IMR-90 (cell line): ENCODE data around the gene RAD51. TPM values are rescaled to one million over a fixed set of nuclear protein-coding genes. Genes with fewer than 3 reads are reported as not detected.

Experiments
- ATAC-seq: fragments of 200-7000 bp; cut with Tn5 transposase; 2 replicates; pipeline ENCODE4 v1.9.1; 2020; ENCODE audit warnings: low read depth, mild to moderate bottlenecking, moderate library complexity
- BruUV-seq: library from RNA; stranded (reverse); fragments of 400-500 nt; replicated peaks from 2 replicates; lab custom pipeline; 2021; lab: Mats Ljungman, UMichigan
- CTCF ChIA-PET: fragments of 300-600 bp; formaldehyde crosslinking; extraction: SDS; loops from one replicate; lab custom pipeline; 2021; ENCODE audit warnings: antibody characterized with exemption; lab: Yijun Ruan, JAX
- POLR2A ChIA-PET: fragments of 300-600 bp; sonication (Branson Sonifier 250); formaldehyde crosslinking; loops from one replicate; lab custom pipeline; 2022; ENCODE audit warnings: antibody characterized with exemption; ENCODE audit not compliant: unreplicated experiment; lab: Charles Lee
- DNase-seq: peaks from one replicate; pipeline ENCODE4 v3.0.0; 2013
- H2AFZ ChIP-seq: replicated peaks from 2 replicates; pipeline ENCODE3; 2013; ENCODE audit warnings: low read length, mild to moderate bottlenecking; ENCODE audit not compliant: poor library complexity
- H2AK5ac ChIP-seq: 2 replicates; pipeline ENCODE4 v1.6.1; 2013; ENCODE audit warnings: low read depth, low read length, inconsistent platforms
- H2AK9ac ChIP-seq: replicated peaks from 2 replicates; pipeline ENCODE3; 2013; ENCODE audit warnings: mild to moderate bottlenecking, low read depth, low read length, moderate library complexity; ENCODE audit not compliant: poor library complexity
- H2BK120ac ChIP-seq: 2 replicates; pipeline ENCODE4 v1.6.1; 2013; ENCODE audit warnings: low read depth, low read length, inconsistent platforms
- H2BK15ac ChIP-seq: 3 replicates; pipeline ENCODE4 v1.6.1; 2013; ENCODE audit warnings: low read depth, low read length, inconsistent platforms
- H2BK20ac ChIP-seq: 2 replicates; pipeline ENCODE4 v1.6.1; 2013; ENCODE audit warnings: low read depth, mild to moderate bottlenecking, inconsistent platforms, low read length, moderate library complexity
- H2BK5ac ChIP-seq: 2 replicates; pipeline ENCODE4 v1.6.1; 2013; ENCODE audit warnings: mild to moderate bottlenecking, low read depth, low read length, inconsistent platforms; ENCODE audit not compliant: poor library complexity, severe bottlenecking
- H3K14ac ChIP-seq: replicated peaks from 2 replicates; pipeline ENCODE4 v1.6.1; 2013; ENCODE audit warnings: low read depth, low read length, inconsistent platforms
- H3K18ac ChIP-seq: 2 replicates; pipeline ENCODE4 v1.6.1; 2013; ENCODE audit warnings: low read depth, low read length, control low read depth
- H3K23ac ChIP-seq: 2 replicates; pipeline ENCODE4 v1.6.1; 2013; ENCODE audit warnings: low read depth, low read length, inconsistent platforms
- H3K27ac ChIP-seq: 2 replicates; pipeline ENCODE4 v1.5.1; 2013; ENCODE audit warnings: mild to moderate bottlenecking, control low read depth, low read length; ENCODE audit not compliant: insufficient read depth
- H3K27me3 ChIP-seq: 2 replicates; pipeline ENCODE4 v1.6.1; 2013; ENCODE audit warnings: low read length; ENCODE audit not compliant: control insufficient read depth, insufficient read depth
- H3K36me3 ChIP-seq: 2 replicates; pipeline ENCODE4 v1.6.1; 2013; ENCODE audit warnings: low read length, mixed read lengths; ENCODE audit not compliant: control insufficient read depth, insufficient read depth
- H3K4ac ChIP-seq: 2 replicates; pipeline ENCODE4 v1.6.1; 2013; ENCODE audit warnings: low read depth, low read length, inconsistent platforms
- H3K4me1 ChIP-seq: 2 replicates; pipeline ENCODE4 v1.6.1; 2013; ENCODE audit warnings: low read length, mixed read lengths; ENCODE audit not compliant: control insufficient read depth, insufficient read depth
- H3K4me2 ChIP-seq: 2 replicates; pipeline ENCODE4 v1.6.1; 2013; ENCODE audit warnings: low read depth, mild to moderate bottlenecking, control low read depth, low read length, moderate library complexity
- H3K4me3 ChIP-seq: 2 replicates; pipeline ENCODE4 v1.5.1; 2013; ENCODE audit warnings: low read depth, mild to moderate bottlenecking, control low read depth, low read length, moderate library complexity; ENCODE audit not compliant: insufficient read depth
- H3K56ac ChIP-seq: 2 replicates; pipeline ENCODE4 v1.6.1; 2013; ENCODE audit warnings: low read length, inconsistent platforms; ENCODE audit not compliant: insufficient read depth; ENCODE audit errors: extremely low read depth
- H3K79me1 ChIP-seq, 2 experiments: 2 replicates each; pipeline ENCODE4 v1.6.1; 2013; ENCODE audit warnings: low read length in 2 of 2, inconsistent platforms in 1 of 2, low read depth in 1 of 2
- H3K9ac ChIP-seq: 2 replicates; pipeline ENCODE4 v1.6.1; 2013; ENCODE audit warnings: low read depth, low read length, control low read depth
- H3K9me1 ChIP-seq: 2 replicates; pipeline ENCODE4 v1.6.1; 2013; ENCODE audit warnings: low read length, inconsistent platforms; ENCODE audit not compliant: insufficient read depth
- H3K9me3 ChIP-seq: 2 replicates; pipeline ENCODE4 v1.6.1; 2013; ENCODE audit warnings: low read length; ENCODE audit not compliant: control insufficient read depth, insufficient read depth
- H4K20me1 ChIP-seq: 2 replicates; pipeline ENCODE4 v1.6.1; 2013; ENCODE audit warnings: low read length, inconsistent platforms; ENCODE audit not compliant: insufficient read depth
- H4K5ac ChIP-seq: 2 replicates; pipeline ENCODE4 v1.6.1; 2013; ENCODE audit warnings: mild to moderate bottlenecking, low read depth, low read length, control low read depth
- H4K8ac ChIP-seq, 2 experiments: 2 replicates each; pipeline ENCODE4 v1.6.1; 2013; ENCODE audit warnings: low read depth in 2 of 2, low read length in 2 of 2, control low read depth in 1 of 2, inconsistent platforms in 1 of 2
- H4K91ac ChIP-seq: 2 replicates; pipeline ENCODE4 v1.6.1; 2013; ENCODE audit warnings: low read depth, low read length, inconsistent platforms; ENCODE audit not compliant: insufficient read depth
- BHLHE40 ChIP-seq: fragments of 150-350 bp; IDR thresholded peaks from 2 replicates; pipeline ENCODE4 v1.6.1; 2016; ENCODE audit warnings: mild to moderate bottlenecking, low read depth, low read length
- CEBPB ChIP-seq: IDR thresholded peaks from 2 replicates; pipeline ENCODE4 v1.6.1; 2012; ENCODE audit warnings: low read depth, low read length, improper control_type of control experiment
- CHD1 ChIP-seq: IDR thresholded peaks from 2 replicates; pipeline ENCODE4 v1.6.1; 2012; ENCODE audit warnings: low read depth, low read length, improper control_type of control experiment
- CTCF ChIP-seq: conservative IDR thresholded peaks from 2 replicates; pipeline ENCODE4 v1.5.1; 2012; ENCODE audit warnings: mild to moderate bottlenecking, low read depth, low read length, improper control_type of control experiment
- ELK1 ChIP-seq: fragments of 150-350 bp; IDR thresholded peaks from 2 replicates; pipeline ENCODE4 v1.6.1; 2016; ENCODE audit warnings: low read depth, mild to moderate bottlenecking, low read length, moderate library complexity, borderline replicate concordance
- FOS ChIP-seq: fragments of 150-350 bp; IDR thresholded peaks from 2 replicates; pipeline ENCODE4 v1.6.1; 2016; ENCODE audit warnings: low read depth, low read length
- MAFK ChIP-seq: IDR thresholded peaks from 2 replicates; pipeline ENCODE4 v1.6.1; 2012; ENCODE audit warnings: low read depth, low read length, improper control_type of control experiment
- MAZ ChIP-seq: IDR thresholded peaks from 2 replicates; pipeline ENCODE4 v1.6.1; 2012; ENCODE audit warnings: low read depth, mild to moderate bottlenecking, low read length, improper control_type of control experiment, moderate library complexity, borderline replicate concordance
- MXI1 ChIP-seq: IDR thresholded peaks from 2 replicates; pipeline ENCODE4 v1.6.1; 2012; ENCODE audit warnings: low read depth, mild to moderate bottlenecking, low read length, moderate library complexity, borderline replicate concordance
- NFE2L2 ChIP-seq: fragments of 150-350 bp; IDR thresholded peaks from 2 replicates; pipeline ENCODE4 v1.6.1; 2016; ENCODE audit warnings: low read depth, mild to moderate bottlenecking, low read length
- POLR2A ChIP-seq: IDR thresholded peaks from 2 replicates; pipeline ENCODE4 v1.6.1; 2012; ENCODE audit warnings: mild to moderate bottlenecking, low read depth, low read length
- RAD21 ChIP-seq: IDR thresholded peaks from 2 replicates; pipeline ENCODE4 v1.6.1; 2012; ENCODE audit warnings: low read length, improper control_type of control experiment
- RCOR1 ChIP-seq: IDR thresholded peaks from 2 replicates; pipeline ENCODE4 v1.6.1; 2012; ENCODE audit warnings: mild to moderate bottlenecking, low read length, improper control_type of control experiment; ENCODE audit not compliant: insufficient replicate concordance
- RFX5 ChIP-seq: IDR thresholded peaks from 2 replicates; pipeline ENCODE4 v1.8.0; 2012; ENCODE audit warnings: low read depth, mild to moderate bottlenecking, low read length, moderate library complexity
- SMC3 ChIP-seq: fragments of 150-350 bp; IDR thresholded peaks from 2 replicates; pipeline ENCODE4 v1.6.1; 2016; ENCODE audit warnings: low read depth, mild to moderate bottlenecking, antibody characterized with exemption, low read length, moderate library complexity
- USF2 ChIP-seq: fragments of 150-350 bp; IDR thresholded peaks from 2 replicates; pipeline ENCODE4 v1.6.1; 2017; ENCODE audit warnings: mild to moderate bottlenecking, antibody characterized with exemption, low read length, low read depth
- WGBS, 2 experiments: methylation state at CpG; one replicate each; pipeline versions ENCODE4 v1.1.5 to v1.1.7; 2013; ENCODE audit warnings: missing lambda C conversion rate in 2 of 2; ENCODE audit not compliant: insufficient read length in 1 of 2; ENCODE audit errors: extremely low coverage in 2 of 2; 5-methylcytosine and 5-hydroxymethylcytosine counted together
- dilution Hi-C: fragments of 300-500 bp; cut with HindIII; formaldehyde crosslinking; loops from one replicate; pipeline ENCODE4 v1.14.3; 2018; ENCODE audit warnings: low sequenced_read_pairs; ENCODE audit not compliant: unreplicated experiment
- in situ Hi-C: fragments of 300-500 bp; cut with MboI; formaldehyde crosslinking; loops from 3 replicates; pipeline ENCODE4 v1.14.3; 2019; ENCODE audit warnings: low sequenced_read_pairs, inconsistent platforms, mixed read lengths
- intact Hi-C: fragments of 100-400 bp; cut with micrococcal nuclease; formaldehyde crosslinking; loops from 2 replicates; pipeline ENCODE4 v1.10.0; 2022
- polyA plus RNA-seq, 3 experiments: library from polyadenylated mRNA; depleted of rRNA; stranded (reverse); fragments of >200 nt; gene quantifications; 2 replicates each; pipeline ENCODE4 v1.2.3, GENCODE V29; 2012; ENCODE audit warnings: low replicate concordance in 1 of 3
- total RNA-seq: library from RNA; depleted of rRNA; stranded (reverse); fragments of >200 nt; gene quantifications from 2 replicates; pipeline ENCODE4 v1.2.3, GENCODE V29; 2012

RAD51 gene
- total and polyA plus RNA-seq, 2 of the 4 experiments (the other 2 are of a cell fraction), result 6.8 to 8.4 TPM

GRCh38 chr15:40680151-40680550 is 14.8 kb upstream of the RAD51 start:
- 0 out of 2 replicates have a peak, but pooled peaks cover 4% of the 10 kb centered on the region for H3K9me1 ChIP-seq
- no peak overlapping the region for H4K8ac ChIP-seq
- in situ Hi-C loops (no loop called here), intact Hi-C loops (no loop called here), dilution Hi-C loops (no loop called here)
- H4K5ac ChIP-seq, result no peak overlapping the region
- no peak overlapping the region for H2AFZ ChIP-seq
- H4K91ac ChIP-seq, result no peak overlapping the region
- no peak overlapping the region for H2BK20ac ChIP-seq
- no peak overlapping the region for H3K9ac ChIP-seq
- H3K4ac ChIP-seq, result no peak overlapping the region
- H3K18ac ChIP-seq, result no peak overlapping the region
- H3K4me1 ChIP-seq, result no peaks in the 10 kb centered on the region
- no peaks in the 10 kb centered on the region for H4K20me1 ChIP-seq
- no peaks in the 10 kb centered on the region for H3K36me3 ChIP-seq
- no peak overlapping the region for H3K27ac ChIP-seq
- no peaks in the 10 kb centered on the region for H3K9me3 ChIP-seq
- ChIA-PET POLR2A (no interaction called here), CTCF (no interaction called here)
- ATAC-seq (no peak), DNase-seq (no peak)
- no peak overlapping the region for H3K4me2 ChIP-seq
- 100% methylated on average over 1 of the region's 1 CpG; no CpG with 5 or more reads in 1 of the 2 experiments for WGBS, 2 experiments
- BruUV-seq, result no TSS peak
- TF ChIP-seq ELK1 (no peak), USF2 (no peak), MAZ (no peak), SMC3 (no peak), CEBPB (no peak), CTCF (no peak), RAD21 (no peak), MXI1 (no peak), MAFK (no peak), RFX5 (no peak), BHLHE40 (no peak), CHD1 (no peak), NFE2L2 (no peak), RCOR1 (no peak), FOS (no peak), POLR2A (no peak)
- no peak overlapping the region for H2BK15ac ChIP-seq
- H3K4me3 ChIP-seq, result no peak overlapping the region
- H3K56ac ChIP-seq, result no peak overlapping the region
- H2BK5ac ChIP-seq, result no peak overlapping the region
- H3K27me3 ChIP-seq, result no peaks in the 10 kb centered on the region
- no peak overlapping the region for H2AK5ac ChIP-seq
- H3K23ac ChIP-seq, result no peak overlapping the region
- no peak overlapping the region for H3K14ac ChIP-seq
- H2BK120ac ChIP-seq, result no peak overlapping the region
- H3K79me1 ChIP-seq, result no peaks in the 10 kb centered on the region
- H2AK9ac ChIP-seq, result no peak overlapping the region
